Mammary epithelial cell (primary cell): ENCODE measurements around the gene HNRNPK.
A peak's percentile ranks its signal among the peaks of the same experiment; 100 is the strongest.

ENCODE experiments used
- CTCF ChIP-seq, 2 donors: IDR thresholded peaks in 1 of 2; conservative IDR thresholded peaks in 1 of 2; 2 replicates each; pipeline ENCODE4 v1.5.1; 2011 to 2012; ENCODE audit warnings: inconsistent platforms in 2 of 2, low read length in 2 of 2, mild to moderate bottlenecking in 2 of 2, control low read depth in 1 of 2, low read depth in 1 of 2; ENCODE audit not compliant: insufficient read depth in 1 of 2; ENCODE audit errors: extremely low read depth in 1 of 2
- EZH2 ChIP-seq: IDR thresholded peaks from 2 replicates; pipeline ENCODE4 v1.6.1; 2012; ENCODE audit warnings: low read length, inconsistent platforms, borderline replicate concordance

DNA sequence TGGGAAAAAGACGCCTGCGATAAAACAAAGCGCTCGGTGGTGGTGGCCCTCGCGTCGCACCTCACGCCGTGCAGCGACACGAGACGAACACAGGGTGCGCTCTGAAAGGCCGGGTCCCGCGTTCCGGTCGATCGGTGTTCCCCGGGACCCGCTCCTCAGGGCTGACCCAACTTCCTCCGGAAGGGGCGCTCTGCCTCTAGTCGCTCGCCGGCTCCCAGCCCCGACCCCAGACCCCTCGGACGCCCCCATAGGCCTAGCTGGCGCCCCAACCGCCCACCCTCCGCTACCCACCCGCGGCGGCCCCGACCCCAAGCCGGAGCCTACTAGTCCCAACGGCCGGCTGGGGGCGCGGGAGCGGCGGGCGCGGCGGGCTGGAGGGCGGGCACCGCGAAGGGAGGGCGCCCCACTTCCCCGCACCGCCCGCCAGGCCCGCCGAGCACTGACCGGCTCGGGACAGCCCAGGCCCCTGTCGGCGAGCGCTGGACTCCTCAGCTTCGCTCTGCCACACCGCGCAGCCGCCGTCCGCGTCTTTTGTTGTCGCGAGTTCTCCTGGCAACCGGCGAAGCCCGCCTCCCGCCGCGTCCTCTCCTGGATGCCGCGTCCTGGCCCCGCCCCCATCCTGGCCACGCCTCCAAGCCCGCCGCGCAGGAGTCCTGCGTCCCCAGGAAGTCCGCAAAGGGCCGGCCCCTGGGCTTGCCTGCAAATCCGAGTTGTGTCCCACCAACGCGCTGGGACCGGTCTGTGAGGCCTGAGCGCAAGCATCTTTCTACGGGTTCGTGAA lies 58.9 kb downstream of the HNRNPK start, which contains the start of gene KIF27:
- TF ChIP-seq CTCF (conservative IDR thresholded peaks at IDR 0.05 in 1 of 2, IDR thresholded peaks at IDR 0.05 in 1 of 2; ENCODE audit: extremely low read depth in 1 of 2, insufficient read depth in 1 of 2, low read depth in 1 of 2, low read length in 2 of 2): peak; percentile 10 to 32
- TF ChIP-seq EZH2: no peak
